Kidney (tissue), 14 donors: ENCODE measurements around the gene PP2D1. TPM values are rescaled to one million over a fixed set of nuclear protein-coding genes. Genes with fewer than 3 reads are reported as not detected.
"Not testable (repeated sequence)": the region's sequence is repeated elsewhere in the genome, so short reads cannot be mapped to it uniquely, and the experiment has no call there.

Source experiments
- DNase-seq, 5 donors: peaks; one replicate each; pipeline ENCODE4 v3.0.0-alpha.2; 2013 to 2020
- FAIRE-seq: peaks from 2 replicates; lab custom pipeline; 2012; peaks lifted over from hg19 to GRCh38; lab: Jason Lieb, UNC
- H3K27ac ChIP-seq, 2 donors: one replicate each; pipeline ENCODE4 v1.7.0; 2013; ENCODE audit warnings: low read depth in 2 of 2, low read length in 2 of 2, inconsistent platforms in 1 of 2
- H3K27me3 ChIP-seq: one replicate; pipeline ENCODE4 v1.7.1; 2013; ENCODE audit warnings: low read length, inconsistent platforms; ENCODE audit not compliant: control insufficient read depth, insufficient read depth
- H3K36me3 ChIP-seq, 3 donors: one replicate each; pipeline versions ENCODE4 v1.7.0 to v1.7.1; 2013; ENCODE audit warnings: low read length in 3 of 3, control low read depth in 1 of 3, inconsistent platforms in 1 of 3; ENCODE audit not compliant: insufficient read depth in 3 of 3, control insufficient read depth in 2 of 3
- H3K4me1 ChIP-seq, 3 donors: one replicate each; pipeline versions ENCODE4 v1.7.0 to v1.7.1; 2013; ENCODE audit warnings: low read length in 3 of 3, inconsistent platforms in 1 of 3, low read depth in 1 of 3; ENCODE audit not compliant: control insufficient read depth in 2 of 3, insufficient read depth in 2 of 3
- H3K4me3 ChIP-seq, 3 donors: one replicate each; pipeline versions ENCODE4 v1.7.0 to v1.8.1; 2013; ENCODE audit warnings: low read length in 3 of 3, control low read depth in 1 of 3, inconsistent platforms in 1 of 3
- H3K9ac ChIP-seq, 3 donors: one replicate each; pipeline versions ENCODE4 v1.7.0 to v1.7.1; 2013; ENCODE audit warnings: low read length in 3 of 3, control low read depth in 1 of 3, inconsistent platforms in 1 of 3
- H3K9me3 ChIP-seq, 3 donors: one replicate each; pipeline versions ENCODE4 v1.7.0 to v1.7.1; 2013; ENCODE audit warnings: low read length in 3 of 3, control low read depth in 1 of 3, inconsistent platforms in 1 of 3; ENCODE audit not compliant: control insufficient read depth in 2 of 3, insufficient read depth in 1 of 3
- CTCF ChIP-seq: IDR thresholded peaks from 3 replicates; pipeline ENCODE4 v1.5.1; 2012; ENCODE audit warnings: mild to moderate bottlenecking, moderate library complexity, borderline replicate concordance; ENCODE audit not compliant: insufficient read depth; ENCODE audit errors: extremely low read depth
- intact Hi-C: fragments of 100-400 bp; cut with DNase I; formaldehyde crosslinking; loops from one replicate; pipeline ENCODE4 v1.11.1; 2022
- polyA plus RNA-seq: library from polyadenylated mRNA; stranded (reverse); fragments of 350-450 nt; fragmentation: Illumina TruSeq; extraction: RNeasy Lipid Tissue Mini Kit (QIAGEN cat#74804); gene quantifications from one replicate; pipeline ENCODE4 v1.2.3, GENCODE V29; 2014; ENCODE audit warnings: low read depth, low replicate concordance; ENCODE audit not compliant: insufficient read depth
- total RNA-seq: library from RNA; stranded (reverse); fragmentation: NEBNext Ultra II Directional; extraction: Animal tissue kit (Norgen Biotek cat#: 25700); gene quantifications from one replicate; pipeline ENCODE4 v1.2.1, GENCODE V29; 2021
- donor health status: control.
- donor health status: control.
- donor health status: control.
- donor health status: control.
- donor health status: control.
- donor health status: DM: yes; HTN: yes; CAD: no.
- donor health status: Normal renal cell carcinoma (clear cell type).

Gene PP2D1
- total and polyA plus RNA-seq, 2 donors from 2014 or later: not detected

GRCh38 chr3:20027136-20027535 lies 15.1 kb upstream of the PP2D1 start:
- Histone ChIP-seq H3K4me1 (no peaks in the 10 kb centered on the region), H3K36me3 (no peaks in the 10 kb centered on the region), H3K9me3 (no peaks in the 10 kb centered on the region), H3K27me3 (no peaks in the 10 kb centered on the region), H3K27ac (no peak overlapping the region), H3K4me3 (no peak overlapping the region), H3K9ac (no peak overlapping the region)
- no peak for TF ChIP-seq CTCF
- intact Hi-C loops: no loop called here
- DNase-seq: no peak
- FAIRE-seq: no peak

GRCh38 chr3:20023623-20024405 lies 11.8 kb upstream of the PP2D1 start:
- H3K27me3 ChIP-seq: no peaks in the 10 kb centered on the region
- no peaks in the 10 kb centered on the region for H3K9me3 ChIP-seq
- intact Hi-C loops: no loop called here
- no peak overlapping the region for H3K27ac ChIP-seq
- no peak for TF ChIP-seq CTCF
- H3K9ac ChIP-seq: no peak overlapping the region
- FAIRE-seq (no peak), DNase-seq (peak in 2 of 5 donors; percentile 14 to 45)
- no peaks in the 10 kb centered on the region for H3K4me1 ChIP-seq
- H3K36me3 ChIP-seq: no peaks in the 10 kb centered on the region
- H3K4me3 ChIP-seq: no peak overlapping the region

GRCh38 chr3:20022954-20023622 lies 11.0 kb upstream of the PP2D1 start:
- no peaks in the 10 kb centered on the region for H3K27me3 ChIP-seq
- H3K9me3 ChIP-seq: no peaks in the 10 kb centered on the region
- intact Hi-C loops: no loop called here
- H3K9ac ChIP-seq: no peak overlapping the region
- H3K27ac ChIP-seq: no peak overlapping the region
- H3K4me3 ChIP-seq: no peak overlapping the region
- H3K4me1 ChIP-seq: no peaks in the 10 kb centered on the region
- no peak for TF ChIP-seq CTCF
- DNase-seq (no peak), FAIRE-seq (no peak)
- no peaks in the 10 kb centered on the region for H3K36me3 ChIP-seq

- H3K4me1 ChIP-seq, FAIRE-seq, H3K36me3 ChIP-seq, intact Hi-C loops, H3K27me3 ChIP-seq, DNase-seq, H3K9me3 ChIP-seq, H3K27ac ChIP-seq, H3K9ac ChIP-seq, H3K4me3 ChIP-seq: not testable (repeated sequence)
These were observed 4.0 kb upstream of the PP2D1 start for GRCh38 chr3:20016076-20016475.
